Stomach smooth muscle (tissue), 2 donors: ENCODE results near the gene LRRC63.

Experiments
- H3K27ac ChIP-seq: one replicate; pipeline ENCODE4 v1.7.0; 2013; ENCODE audit warnings: mild to moderate bottlenecking, low read length, inconsistent platforms
- H3K27me3 ChIP-seq, 2 donors: one replicate each; pipeline ENCODE4 v1.7.0; 2013; ENCODE audit warnings: low read length in 2 of 2; ENCODE audit not compliant: insufficient read depth in 2 of 2, control insufficient read depth in 1 of 2
- H3K36me3 ChIP-seq, 2 donors: one replicate each; pipeline ENCODE4 v1.7.0; 2013; ENCODE audit warnings: low read length in 2 of 2; ENCODE audit not compliant: control insufficient read depth in 2 of 2, insufficient read depth in 2 of 2
- H3K4me1 ChIP-seq: one replicate; pipeline ENCODE4 v1.7.0; 2013; ENCODE audit warnings: low read length; ENCODE audit not compliant: control insufficient read depth, insufficient read depth
- H3K4me3 ChIP-seq, 2 donors: one replicate each; pipeline ENCODE4 v1.7.0; 2013; ENCODE audit warnings: low read length in 2 of 2
- H3K9ac ChIP-seq, 2 donors: one replicate each; pipeline ENCODE4 v1.7.0; 2013; ENCODE audit warnings: low read length in 2 of 2, mild to moderate bottlenecking in 1 of 2
- H3K9me3 ChIP-seq, 2 donors: one replicate each; pipeline ENCODE4 v1.7.0; 2013; ENCODE audit warnings: low read length in 2 of 2; ENCODE audit not compliant: control insufficient read depth in 2 of 2
- donor health status: healthy.
- donor health status: Pancreatic carcinoma.

The LRRC63 gene

GRCh38 chr13:46324976-46325375 is 113.2 kb downstream of the LRRC63 start:
- Histone ChIP-seq H3K9me3 (no peaks in the 10 kb centered on the region), H3K4me1 (no peaks in the 10 kb centered on the region), H3K27me3 (no peaks in the 10 kb centered on the region), H3K4me3 (no peak overlapping the region), H3K36me3 (no peaks in the 10 kb centered on the region), H3K9ac (no peak overlapping the region), H3K27ac (no peak overlapping the region)
